GM12874 (cell line): ENCODE data around the gene HMCN2.

ENCODE experiments used
- TF ChIP-seq, protein P1 (sequence below): IDR thresholded peaks from 2 replicates; pipeline ENCODE4 v1.5.1; 2011; ENCODE audit warnings: low read depth, mild to moderate bottlenecking, control low read depth, low read length, moderate library complexity; ENCODE audit not compliant: insufficient read depth

The HMCN2 gene

GRCh38 chr9:130337784-130338380 lies 72.3 kb downstream of the HMCN2 start:
- TF ChIP-seq, protein P1, sequence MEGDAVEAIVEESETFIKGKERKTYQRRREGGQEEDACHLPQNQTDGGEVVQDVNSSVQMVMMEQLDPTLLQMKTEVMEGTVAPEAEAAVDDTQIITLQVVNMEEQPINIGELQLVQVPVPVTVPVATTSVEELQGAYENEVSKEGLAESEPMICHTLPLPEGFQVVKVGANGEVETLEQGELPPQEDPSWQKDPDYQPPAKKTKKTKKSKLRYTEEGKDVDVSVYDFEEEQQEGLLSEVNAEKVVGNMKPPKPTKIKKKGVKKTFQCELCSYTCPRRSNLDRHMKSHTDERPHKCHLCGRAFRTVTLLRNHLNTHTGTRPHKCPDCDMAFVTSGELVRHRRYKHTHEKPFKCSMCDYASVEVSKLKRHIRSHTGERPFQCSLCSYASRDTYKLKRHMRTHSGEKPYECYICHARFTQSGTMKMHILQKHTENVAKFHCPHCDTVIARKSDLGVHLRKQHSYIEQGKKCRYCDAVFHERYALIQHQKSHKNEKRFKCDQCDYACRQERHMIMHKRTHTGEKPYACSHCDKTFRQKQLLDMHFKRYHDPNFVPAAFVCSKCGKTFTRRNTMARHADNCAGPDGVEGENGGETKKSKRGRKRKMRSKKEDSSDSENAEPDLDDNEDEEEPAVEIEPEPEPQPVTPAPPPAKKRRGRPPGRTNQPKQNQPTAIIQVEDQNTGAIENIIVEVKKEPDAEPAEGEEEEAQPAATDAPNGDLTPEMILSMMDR, result no peak

- TF ChIP-seq, protein P1, result no peak
Observed at GRCh38 chr9:130339306-130339705, 73.7 kb downstream of the HMCN2 start.

- TF ChIP-seq, protein P1, result no peak
Observed at GRCh38 chr9:130340011-130340410, 74.5 kb downstream of the HMCN2 start.

- TF ChIP-seq, protein P1, result no peak
Observed at GRCh38 chr9:130341128-130341527, 75.6 kb downstream of the HMCN2 start.

- TF ChIP-seq, protein P1, result no peak
Observed at GRCh38 chr9:130341839-130342713, 76.5 kb downstream of the HMCN2 start.

- TF ChIP-seq, protein P1, result no peak
Observed at GRCh38 chr9:130342714-130343085, 77.1 kb downstream of the HMCN2 start.

- TF ChIP-seq, protein P1, result peak; percentile 83
Observed at GRCh38 chr9:130343445-130343918, 77.9 kb downstream of the HMCN2 start.
